GM23338 (cell line): ENCODE measurements around the gene DPT. TPM values are rescaled to one million over a fixed set of nuclear protein-coding genes. Genes with fewer than 3 reads are reported as not detected.

Experiments used
- ATAC-seq: fragments of 200-7000 bp; cut with Tn5 transposase; 3 replicates; pipeline ENCODE4 v1.9.1; 2020
- DNase-seq: peaks from one replicate; pipeline ENCODE4 v3.0.0-alpha.2; 2015; ENCODE audit warnings: low spot score
- H2AFZ ChIP-seq: fragments of 200-600 bp; sonication (generic); 2 replicates; pipeline ENCODE4 v1.8.0; 2016; ENCODE audit warnings: antibody characterized with exemption, mild to moderate bottlenecking, moderate library complexity
- H3F3A ChIP-seq: fragments of 200-600 bp; sonication (generic); replicated peaks from 2 replicates; pipeline ENCODE4 v1.8.0; 2017; ENCODE audit warnings: antibody characterized with exemption, mixed run types, low read depth
- H3K27ac ChIP-seq: fragments of 200-600 bp; sonication (generic); 2 replicates; pipeline ENCODE4 v1.6.1; 2016; ENCODE audit warnings: low read depth
- H3K27me3 ChIP-seq: fragments of 200-600 bp; sonication (generic); 2 replicates; pipeline ENCODE4 v1.8.0; 2016; ENCODE audit warnings: mild to moderate bottlenecking, mixed run types, moderate library complexity; ENCODE audit not compliant: insufficient read depth
- H3K36me3 ChIP-seq: fragments of 200-600 bp; sonication (generic); 2 replicates; pipeline ENCODE4 v1.8.0; 2016; ENCODE audit warnings: mild to moderate bottlenecking; ENCODE audit not compliant: insufficient read depth
- H3K4me1 ChIP-seq: fragments of 200-600 bp; sonication (generic); 2 replicates; pipeline ENCODE4 v1.8.0; 2016; ENCODE audit warnings: mild to moderate bottlenecking, moderate library complexity; ENCODE audit not compliant: insufficient read depth
- H3K4me2 ChIP-seq: fragments of 200-600 bp; sonication (generic); 2 replicates; pipeline ENCODE4 v1.7.1; 2017; ENCODE audit warnings: mixed run types
- H3K4me3 ChIP-seq: fragments of 200-600 bp; sonication (generic); 2 replicates; pipeline ENCODE4 v1.6.1; 2016; ENCODE audit warnings: mixed run types
- H3K79me2 ChIP-seq: fragments of 200-600 bp; sonication (generic); replicated peaks from 2 replicates; pipeline ENCODE4 v1.8.0; 2017; ENCODE audit warnings: mild to moderate bottlenecking; ENCODE audit not compliant: insufficient read depth
- H3K9me2 ChIP-seq: fragments of 200-600 bp; sonication (generic); 2 replicates; pipeline ENCODE4 v1.8.0; 2017; ENCODE audit not compliant: insufficient read depth
- H4K20me1 ChIP-seq: fragments of 200-600 bp; sonication (generic); replicated peaks from 2 replicates; pipeline ENCODE4 v1.8.0; 2017; ENCODE audit warnings: mild to moderate bottlenecking; ENCODE audit not compliant: insufficient read depth
- H3K27ac Mint-ChIP-seq: 2 replicates; pipeline ENCODE4 v1.8.0; 2020; ENCODE audit warnings: inconsistent platforms, mild to moderate bottlenecking, moderate library complexity, mixed read lengths
- H3K27me3 Mint-ChIP-seq: 3 replicates; pipeline ENCODE4 v1.8.0; 2022; ENCODE audit warnings: low read depth, mild to moderate bottlenecking, moderate library complexity, mixed read lengths, inconsistent platforms; ENCODE audit not compliant: insufficient read depth, poor library complexity
- H3K36me3 Mint-ChIP-seq: 3 replicates; pipeline ENCODE4 v1.8.0; 2021; ENCODE audit warnings: low read depth, mild to moderate bottlenecking, inconsistent platforms, moderate library complexity, mixed read lengths
- H3K4me1 Mint-ChIP-seq: 3 replicates; pipeline ENCODE4 v1.8.0; 2020; ENCODE audit warnings: mild to moderate bottlenecking, inconsistent platforms, mixed read lengths
- H3K4me3 Mint-ChIP-seq: 3 replicates; pipeline ENCODE4 v1.8.0; 2021; ENCODE audit warnings: moderate library complexity, mild to moderate bottlenecking, inconsistent platforms, mixed read lengths
- H3K9me3 Mint-ChIP-seq: 3 replicates; pipeline ENCODE4 v1.8.0; 2020; ENCODE audit warnings: moderate library complexity, mild to moderate bottlenecking, inconsistent platforms, mixed read lengths
- CREB1 ChIP-seq: fragments of 250-450 bp; sonication (Bioruptor Pico); IDR thresholded peaks from 2 replicates; pipeline ENCODE4 v1.5.0; 2020; ENCODE audit warnings: low read depth, mild to moderate bottlenecking, moderate library complexity
- EZH2 ChIP-seq: fragments of 200-600 bp; sonication (generic); IDR thresholded peaks from one replicate; pipeline ENCODE4 v1.8.0; 2017; ENCODE audit warnings: antibody characterized with exemption, mild to moderate bottlenecking, low read depth; ENCODE audit not compliant: unreplicated experiment
- EZH2phosphoT487 ChIP-seq: fragments of 200-600 bp; sonication (generic); IDR thresholded peaks from one replicate; pipeline ENCODE4 v1.8.1; 2018; ENCODE audit warnings: antibody characterized with exemption; ENCODE audit not compliant: unreplicated experiment
- JUNB ChIP-seq: IDR thresholded peaks from one replicate; pipeline ENCODE4 v1.6.1; 2016; ENCODE audit warnings: antibody characterized with exemption; ENCODE audit not compliant: unreplicated experiment
- NANOG ChIP-seq: IDR thresholded peaks from 2 replicates; pipeline ENCODE4 v1.6.1; 2016; ENCODE audit warnings: antibody characterized with exemption, borderline replicate concordance
- POLR2AphosphoS5 ChIP-seq: IDR thresholded peaks from 2 replicates; pipeline ENCODE4 v1.6.1; 2016; ENCODE audit warnings: antibody characterized with exemption, low read depth
- ZNF114 ChIP-seq: fragments of 250-450 bp; sonication (Bioruptor Pico); IDR thresholded peaks from 2 replicates; pipeline ENCODE4 v1.5.0; 2020; ENCODE audit warnings: mild to moderate bottlenecking, moderate library complexity
- polyA plus RNA-seq: library from polyadenylated mRNA; unstranded; fragments of >200 nt; fragmentation: Nextera tagmentation; extraction: Ambion mirVana; gene quantifications from 2 replicates; pipeline ENCODE4 v1.2.1, GENCODE V29; 2016
- total RNA-seq: library from RNA; depleted of rRNA; stranded (reverse); fragments of >200 nt; shearing (Covaris generic); gene quantifications from 2 replicates; pipeline ENCODE4 v1.2.3, GENCODE V29; 2014
- TF ChIP-seq, protein P1 (sequence below), 2 experiments: fragments of 200-600 bp in 1 of 2; sonication (generic) in 1 of 2; conservative IDR thresholded peaks; 2 replicates each; pipeline versions ENCODE4 v1.5.1 to v1.6.1; 2016 to 2017; ENCODE audit warnings: antibody characterized with exemption in 2 of 2, low read depth in 2 of 2, mild to moderate bottlenecking in 2 of 2, moderate library complexity in 1 of 2
- TF ChIP-seq, protein P2 (sequence below): IDR thresholded peaks from 2 replicates; pipeline ENCODE4 v1.6.1; 2016; ENCODE audit warnings: antibody characterized with exemption

DPT gene
- total and polyA plus RNA-seq, 2 experiments from 2014 or later = not detected

DNA sequence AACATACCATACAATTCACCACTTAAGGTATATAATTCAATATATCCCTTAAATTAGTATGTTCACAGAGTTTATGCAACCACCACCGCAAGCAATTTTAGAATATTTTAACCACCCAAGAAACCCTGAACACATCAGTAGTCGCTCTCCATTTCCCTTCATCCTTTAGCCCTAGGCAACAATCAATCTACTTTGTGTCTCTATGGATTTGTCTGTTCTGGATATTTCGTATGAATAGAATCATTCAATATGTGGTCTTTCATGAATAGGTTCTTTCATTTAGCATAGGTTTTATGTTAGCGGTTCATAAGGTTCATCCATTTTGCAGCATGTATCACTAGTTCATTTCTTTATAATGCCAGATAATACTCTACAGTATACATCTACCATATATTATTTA is 4.2 kb upstream of the DPT start (continued):
- TF ChIP-seq, protein P1, sequence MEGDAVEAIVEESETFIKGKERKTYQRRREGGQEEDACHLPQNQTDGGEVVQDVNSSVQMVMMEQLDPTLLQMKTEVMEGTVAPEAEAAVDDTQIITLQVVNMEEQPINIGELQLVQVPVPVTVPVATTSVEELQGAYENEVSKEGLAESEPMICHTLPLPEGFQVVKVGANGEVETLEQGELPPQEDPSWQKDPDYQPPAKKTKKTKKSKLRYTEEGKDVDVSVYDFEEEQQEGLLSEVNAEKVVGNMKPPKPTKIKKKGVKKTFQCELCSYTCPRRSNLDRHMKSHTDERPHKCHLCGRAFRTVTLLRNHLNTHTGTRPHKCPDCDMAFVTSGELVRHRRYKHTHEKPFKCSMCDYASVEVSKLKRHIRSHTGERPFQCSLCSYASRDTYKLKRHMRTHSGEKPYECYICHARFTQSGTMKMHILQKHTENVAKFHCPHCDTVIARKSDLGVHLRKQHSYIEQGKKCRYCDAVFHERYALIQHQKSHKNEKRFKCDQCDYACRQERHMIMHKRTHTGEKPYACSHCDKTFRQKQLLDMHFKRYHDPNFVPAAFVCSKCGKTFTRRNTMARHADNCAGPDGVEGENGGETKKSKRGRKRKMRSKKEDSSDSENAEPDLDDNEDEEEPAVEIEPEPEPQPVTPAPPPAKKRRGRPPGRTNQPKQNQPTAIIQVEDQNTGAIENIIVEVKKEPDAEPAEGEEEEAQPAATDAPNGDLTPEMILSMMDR (conservative IDR thresholded peaks at IDR 0.05; ENCODE audit: low read depth in 2 of 2) = no peak

DNA sequence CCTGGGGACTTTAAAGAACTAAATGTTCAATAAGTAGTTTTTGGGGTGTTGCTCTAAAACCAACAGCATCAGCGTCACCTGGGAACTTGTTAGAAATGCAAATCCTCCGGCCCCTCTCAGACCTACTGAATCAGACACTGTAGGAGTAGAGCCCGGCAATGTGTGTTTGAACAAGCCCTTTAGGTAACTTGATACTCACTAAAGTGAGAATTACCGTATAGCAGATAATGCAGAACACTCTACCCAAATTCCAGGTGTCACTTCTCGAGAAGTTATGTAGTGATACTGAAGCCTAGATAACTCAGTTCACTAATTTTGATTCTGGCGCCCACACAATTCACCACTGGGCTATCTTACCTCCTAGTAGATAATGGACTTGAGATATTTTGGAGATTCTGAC is 3.7 kb upstream of the DPT start:
- peak; percentile 39; the same call in 1 of the 3 replicates for ATAC-seq
- Mint-ChIP-seq H3K36me3 (no peaks in the 10 kb centered on the region), H3K4me3 (no peak overlapping the region)

GRCh38 chr1:168731244-168731953 is 2.4 kb upstream of the DPT start:
- H3K36me3 ChIP-seq = no peaks in the 10 kb centered on the region
- H3K4me2 ChIP-seq = no peak overlapping the region
- H2AFZ ChIP-seq = no peak overlapping the region
- Mint-ChIP-seq H3K4me3 (no peak overlapping the region), H3K9me3 (no peaks in the 10 kb centered on the region), H3K27ac (no peak overlapping the region), H3K27me3 (peaks cover 5% of the 10 kb centered on the region), H3K36me3 (no peaks in the 10 kb centered on the region), H3K4me1 (no peaks in the 10 kb centered on the region)
- no peaks in the 10 kb centered on the region for H3K27me3 ChIP-seq
- DNase-seq (no peak), ATAC-seq (no peak)
- H3K9me2 ChIP-seq = no peaks in the 10 kb centered on the region
- no peaks in the 10 kb centered on the region for H3K79me2 ChIP-seq
- no peak overlapping the region for H3K4me3 ChIP-seq
- H3K27ac ChIP-seq = no peak overlapping the region
- H4K20me1 ChIP-seq = no peaks in the 10 kb centered on the region
- H3K4me1 ChIP-seq = no peaks in the 10 kb centered on the region
- no peaks in the 10 kb centered on the region for H3F3A ChIP-seq
- TF ChIP-seq, protein P2, sequence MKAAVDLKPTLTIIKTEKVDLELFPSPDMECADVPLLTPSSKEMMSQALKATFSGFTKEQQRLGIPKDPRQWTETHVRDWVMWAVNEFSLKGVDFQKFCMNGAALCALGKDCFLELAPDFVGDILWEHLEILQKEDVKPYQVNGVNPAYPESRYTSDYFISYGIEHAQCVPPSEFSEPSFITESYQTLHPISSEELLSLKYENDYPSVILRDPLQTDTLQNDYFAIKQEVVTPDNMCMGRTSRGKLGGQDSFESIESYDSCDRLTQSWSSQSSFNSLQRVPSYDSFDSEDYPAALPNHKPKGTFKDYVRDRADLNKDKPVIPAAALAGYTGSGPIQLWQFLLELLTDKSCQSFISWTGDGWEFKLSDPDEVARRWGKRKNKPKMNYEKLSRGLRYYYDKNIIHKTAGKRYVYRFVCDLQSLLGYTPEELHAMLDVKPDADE = no peak
- TF ChIP-seq EZH2 (no peak), EZH2phosphoT487 (no peak), JUNB (no peak), CREB1 (CRISPR knock-in tag) (no peak), NANOG (no peak)
- TF ChIP-seq, protein P1 (conservative IDR thresholded peaks at IDR 0.05; ENCODE audit: low read depth in 2 of 2) = no peak

More for the DNA sequence above, 3.7 kb upstream of the DPT start:
- Mint-ChIP-seq H3K27me3 (peaks cover 3% of the 10 kb centered on the region), H3K9me3 (no peaks in the 10 kb centered on the region), H3K4me1 (no peaks in the 10 kb centered on the region), H3K27ac (no peak overlapping the region)
- no peak overlapping the region for H3K4me2 ChIP-seq
- H2AFZ ChIP-seq = no peak overlapping the region
- no peaks in the 10 kb centered on the region for H3K36me3 ChIP-seq
- H3K27ac ChIP-seq = no peak overlapping the region
- no peaks in the 10 kb centered on the region for H3K9me2 ChIP-seq
- H4K20me1 ChIP-seq = no peaks in the 10 kb centered on the region
- no peaks in the 10 kb centered on the region for H3K27me3 ChIP-seq
- H3K79me2 ChIP-seq = no peaks in the 10 kb centered on the region
- peak; percentile 10 for DNase-seq
- no peaks in the 10 kb centered on the region for H3F3A ChIP-seq
- TF ChIP-seq ZNF114 (CRISPR knock-in tag) = no peak
- no peak for TF ChIP-seq POLR2AphosphoS5
- TF ChIP-seq JUNB = no peak
- no peaks in the 10 kb centered on the region for H3K4me1 ChIP-seq
- no peak overlapping the region for H3K4me3 ChIP-seq
